ENCODE measurements around the gene HYOU1. TPM values are rescaled to one million over a fixed set of nuclear protein-coding genes. Genes with fewer than 3 reads are reported as not detected.
A peak's percentile ranks its signal among the peaks of the same experiment; 100 is the strongest.
"Not testable (repeated sequence)": the region's sequence is repeated elsewhere in the genome, so short reads cannot be mapped to it uniquely, and the experiment has no call there.

The HYOU1 gene
- total RNA-seq, 1 donor, result 126 TPM

GRCh38 chr11:119065369-119065768, 8.4 kb upstream of the HYOU1 start:
- DNase-seq (ENCODE audit: low read depth), result peak; percentile 36
- H3K4me3 ChIP-seq (ENCODE audit: low read depth, low read length), result no peak overlapping the region
- TF ChIP-seq CTCF (IDR thresholded peaks at IDR 0.05; ENCODE audit: insufficient read depth, low read length), result peak; percentile 58

- TF ChIP-seq CTCF (IDR thresholded peaks at IDR 0.05; ENCODE audit: insufficient read depth, low read length), result no peak
- DNase-seq (ENCODE audit: low read depth), result peak; percentile 87
- H3K4me3 ChIP-seq (ENCODE audit: low read depth, low read length), result no peak overlapping the region
Observed at GRCh38 chr11:119062779-119063178, 5.8 kb upstream of the HYOU1 start.

GRCh38 chr11:119061256-119061655, 4.3 kb upstream of the HYOU1 start:
- DNase-seq (ENCODE audit: low read depth), result no peak
- no peak for TF ChIP-seq CTCF (IDR thresholded peaks at IDR 0.05; ENCODE audit: insufficient read depth, low read length)

GRCh38 chr11:119059128-119059527, 2.1 kb upstream of the HYOU1 start:
- H3K4me3 ChIP-seq (ENCODE audit: low read depth, low read length), result not testable (repeated sequence)

More at GRCh38 chr11:119061256-119061655, 4.3 kb upstream of the HYOU1 start:
- no peak overlapping the region for H3K4me3 ChIP-seq (ENCODE audit: low read depth, low read length)

GRCh38 chr11:119056421-119056999, 495 bp downstream of the HYOU1 start:
- DNase-seq (ENCODE audit: low read depth), result no peak
- peak overlapping the region; percentile 85 for H3K4me3 ChIP-seq (ENCODE audit: low read depth, low read length)
- no peak for TF ChIP-seq CTCF (IDR thresholded peaks at IDR 0.05; ENCODE audit: insufficient read depth, low read length)

More at GRCh38 chr11:119059128-119059527, 2.1 kb upstream of the HYOU1 start:
- not testable (repeated sequence) for DNase-seq (ENCODE audit: low read depth)

GRCh38 chr11:119055901-119056300, 1.1 kb downstream of the HYOU1 start:
- peak; percentile 14 for TF ChIP-seq CTCF (IDR thresholded peaks at IDR 0.05; ENCODE audit: insufficient read depth, low read length)
- DNase-seq (ENCODE audit: low read depth), result peak; percentile 35
- peak overlapping the region; percentile 85 for H3K4me3 ChIP-seq (ENCODE audit: low read depth, low read length)

- no peak overlapping the region for H3K4me3 ChIP-seq (ENCODE audit: low read depth, low read length)
- no peak for DNase-seq (ENCODE audit: low read depth)
- no peak for TF ChIP-seq CTCF (IDR thresholded peaks at IDR 0.05; ENCODE audit: insufficient read depth, low read length)
Observed at GRCh38 chr11:119054418-119054817, 2.6 kb downstream of the HYOU1 start.

Measured in fibroblast of the aortic adventitia (primary cell).